Muscle of leg (tissue), 11 donors: ENCODE data around the gene WRNIP1. TPM values are rescaled to one million over a fixed set of nuclear protein-coding genes. Genes with fewer than 3 reads are reported as not detected.

Experiments
- DNase-seq: peaks from one replicate; pipeline ENCODE4 v3.0.0; 2013
- H3K27ac ChIP-seq: one replicate; pipeline ENCODE4 v1.5.1; 2013; ENCODE audit warnings: mild to moderate bottlenecking, low read length, control low read depth
- H3K27me3 ChIP-seq: one replicate; pipeline ENCODE4 v1.6.1; 2013; ENCODE audit warnings: low read length; ENCODE audit not compliant: control insufficient read depth, insufficient read depth
- H3K36me3 ChIP-seq: one replicate; pipeline ENCODE4 v1.6.1; 2013; ENCODE audit warnings: low read length; ENCODE audit not compliant: control insufficient read depth, insufficient read depth
- H3K4me1 ChIP-seq: one replicate; pipeline ENCODE4 v1.6.1; 2013; ENCODE audit warnings: low read length; ENCODE audit not compliant: control insufficient read depth, insufficient read depth
- H3K4me3 ChIP-seq: one replicate; pipeline ENCODE4 v1.5.1; 2013; ENCODE audit warnings: low read length, control low read depth
- H3K9me3 ChIP-seq: replicated peaks from 2 replicates; pipeline ENCODE4 v1.6.1; 2013; ENCODE audit warnings: low read depth, low read length; ENCODE audit not compliant: control insufficient read depth
- WGBS: methylation state at CpG from one replicate; pipeline ENCODE4 v1.1.5; 2013; ENCODE audit warnings: missing lambda C conversion rate; ENCODE audit not compliant: insufficient coverage; 5-methylcytosine and 5-hydroxymethylcytosine counted together
- polyA plus RNA-seq, 8 donors: library from polyadenylated mRNA; unstranded; fragments of 120-200 nt; gene quantifications; one replicate each; pipeline versions ENCODE4 v1.2.1 to v1.2.3, GENCODE V29; 2013; ENCODE audit warnings: inconsistent platforms in 1 of 8, low replicate concordance in 1 of 8; ENCODE audit not compliant: insufficient read length in 8 of 8, insufficient read depth in 1 of 8
- total RNA-seq: library from RNA; stranded (reverse); fragments of 120-200 nt; gene quantifications from one replicate; pipeline ENCODE4 v1.2.4, GENCODE V29; 2013

Gene WRNIP1
- total and polyA plus RNA-seq, 9 donors, result 42.5 to 59.3 (median 49.1) TPM

DNA sequence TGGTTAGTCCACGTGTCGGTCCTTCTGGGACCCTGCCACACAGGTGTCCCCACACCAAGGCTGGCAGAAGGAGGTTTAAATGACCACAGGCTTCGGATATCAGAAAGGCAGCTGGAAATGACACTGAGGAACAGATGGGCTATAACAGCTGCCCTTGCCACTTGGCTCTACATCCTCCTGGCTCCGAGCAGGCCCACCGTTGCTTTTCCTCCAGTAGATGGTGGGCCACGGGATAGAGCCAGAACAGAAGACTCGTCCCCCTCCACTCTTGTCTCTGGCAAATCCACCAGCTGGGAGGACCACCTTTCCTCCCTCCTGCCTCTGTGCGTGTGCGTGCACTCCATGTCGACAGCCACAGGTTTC is 17.6 kb downstream of the WRNIP1 start:
- peaks cover 46% of the 10 kb centered on the region for H3K36me3 ChIP-seq
- H3K4me3 ChIP-seq, result no peak overlapping the region
- peaks cover 36% of the 10 kb centered on the region for H3K4me1 ChIP-seq
- DNase-seq, result peak; percentile 83
- H3K27ac ChIP-seq, result peak overlapping the region; percentile 76
- no peaks in the 10 kb centered on the region for H3K27me3 ChIP-seq
- no peaks in the 10 kb centered on the region for H3K9me3 ChIP-seq
- WGBS, result 63% methylated on average over 10 of the region's 10 CpGs

DNA sequence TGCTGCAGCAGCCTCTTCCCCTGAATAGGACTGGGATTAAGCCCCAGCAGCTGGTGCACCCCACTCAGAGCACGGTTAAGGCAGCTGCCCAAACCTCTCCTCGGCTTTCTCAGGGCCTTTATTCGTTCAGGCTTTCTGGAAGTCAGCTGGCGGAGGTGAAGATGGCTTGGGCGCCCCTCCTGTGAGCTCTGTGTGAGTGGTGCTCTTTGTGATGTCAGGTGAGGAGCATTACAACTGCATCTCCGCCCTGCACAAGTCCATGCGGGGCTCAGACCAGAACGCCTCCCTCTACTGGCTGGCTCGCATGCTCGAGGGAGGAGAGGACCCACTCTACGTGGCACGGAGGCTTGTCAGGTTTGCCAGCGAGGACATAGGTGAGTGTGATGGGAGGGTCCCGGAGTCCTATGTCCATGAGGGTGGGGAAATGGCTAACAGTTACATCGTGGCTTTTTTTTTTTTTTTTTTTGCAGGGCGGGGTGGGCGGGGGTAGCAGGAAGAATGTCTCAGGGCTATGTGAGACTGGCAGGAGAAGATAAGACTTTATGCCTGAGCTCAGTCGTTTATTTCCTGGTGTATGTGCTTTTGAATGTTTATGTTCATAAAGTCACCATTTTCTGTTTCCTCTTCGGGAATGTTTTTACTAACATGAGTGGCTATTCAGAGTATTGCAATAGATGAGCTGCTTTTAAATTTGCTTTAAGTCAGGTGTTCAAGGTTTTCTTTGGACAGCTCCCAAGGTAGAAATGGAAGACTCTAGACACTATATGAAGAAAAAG is 18.2 kb downstream of the WRNIP1 start:
- Histone ChIP-seq H3K27me3 (no peaks in the 10 kb centered on the region), H3K4me1 (peaks cover 36% of the 10 kb centered on the region), H3K4me3 (no peak overlapping the region), H3K27ac (peak overlapping the region; percentile 76), H3K9me3 (no peaks in the 10 kb centered on the region), H3K36me3 (peaks cover 46% of the 10 kb centered on the region)
- no peak for DNase-seq
- 73% methylated on average over 11 of the region's 19 CpGs for WGBS

DNA sequence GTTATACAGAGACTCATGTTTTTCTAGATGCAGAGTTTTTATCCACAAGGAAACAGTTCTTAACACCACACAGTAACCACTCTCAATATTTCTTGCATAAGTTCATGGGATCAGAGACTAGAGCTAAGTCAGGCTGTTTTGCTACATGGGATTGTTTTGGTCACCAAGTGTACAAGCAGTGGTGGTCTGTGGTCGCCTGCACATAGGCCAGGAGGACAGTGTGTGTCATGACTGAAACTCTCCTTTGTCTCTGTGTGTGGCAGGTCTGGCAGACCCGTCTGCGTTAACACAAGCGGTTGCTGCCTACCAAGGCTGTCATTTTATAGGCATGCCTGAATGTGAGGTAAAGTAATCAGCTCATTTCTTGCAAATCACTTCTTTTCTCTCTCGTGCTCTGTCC is 18.9 kb downstream of the WRNIP1 start:
- Histone ChIP-seq H3K27ac (no peak overlapping the region), H3K4me3 (no peak overlapping the region), H3K4me1 (peaks cover 36% of the 10 kb centered on the region), H3K36me3 (peaks cover 46% of the 10 kb centered on the region), H3K27me3 (no peaks in the 10 kb centered on the region), H3K9me3 (no peaks in the 10 kb centered on the region)
- no peak for DNase-seq
- 50% methylated on average over 1 of the region's 5 CpGs for WGBS

DNA sequence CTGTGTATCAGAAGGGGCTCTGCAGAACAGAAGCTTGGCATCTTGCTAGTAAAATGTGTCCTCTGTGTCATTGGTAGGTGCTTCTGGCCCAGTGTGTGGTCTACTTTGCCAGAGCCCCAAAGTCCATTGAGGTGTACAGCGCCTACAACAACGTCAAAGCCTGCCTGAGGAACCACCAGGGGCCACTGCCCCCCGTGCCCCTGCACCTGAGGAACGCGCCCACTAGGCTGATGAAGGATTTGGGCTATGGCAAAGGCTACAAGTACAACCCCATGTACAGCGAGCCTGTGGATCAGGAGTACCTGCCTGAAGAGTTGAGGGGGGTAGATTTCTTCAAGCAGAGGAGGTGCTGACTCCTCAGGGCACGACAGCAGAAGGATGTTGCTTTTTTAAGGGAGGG is 19.7 kb downstream of the WRNIP1 start:
- Histone ChIP-seq H3K4me3 (no peak overlapping the region), H3K36me3 (peaks cover 40% of the 10 kb centered on the region), H3K4me1 (peaks cover 32% of the 10 kb centered on the region), H3K27ac (no peak overlapping the region), H3K9me3 (no peaks in the 10 kb centered on the region), H3K27me3 (no peaks in the 10 kb centered on the region)
- DNase-seq, result no peak
- whole genome bisulfite sequencing, result 75% methylated on average over 6 of the region's 7 CpGs

DNA sequence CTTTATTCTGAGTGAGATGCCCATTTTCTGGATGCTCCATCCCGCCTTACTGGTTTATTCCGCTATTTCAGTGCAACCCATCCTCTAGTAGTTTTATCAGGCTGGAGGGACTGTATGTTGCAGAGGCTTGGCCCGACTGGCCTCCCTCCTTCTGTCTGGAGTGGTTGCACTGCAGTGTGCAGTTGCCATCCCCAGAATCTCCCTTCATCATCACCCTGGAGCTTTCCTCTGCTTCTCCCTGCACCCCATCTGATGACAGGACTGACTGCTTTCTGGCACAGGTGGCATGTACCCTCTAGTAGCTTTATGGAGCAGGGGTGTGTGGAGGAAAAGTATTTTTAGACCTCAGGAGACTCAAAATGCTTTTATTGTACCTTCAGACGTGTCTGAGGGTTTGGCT is 21.1 kb downstream of the WRNIP1 start:
- peaks cover 31% of the 10 kb centered on the region for H3K36me3 ChIP-seq
- WGBS, result 60% methylated on average over 1 of the region's 4 CpGs
- H3K27ac ChIP-seq, result no peak overlapping the region
- peaks cover 31% of the 10 kb centered on the region for H3K4me1 ChIP-seq
- no peaks in the 10 kb centered on the region for H3K27me3 ChIP-seq
- no peaks in the 10 kb centered on the region for H3K9me3 ChIP-seq
- no peak overlapping the region for H3K4me3 ChIP-seq
- no peak for DNase-seq

DNA sequence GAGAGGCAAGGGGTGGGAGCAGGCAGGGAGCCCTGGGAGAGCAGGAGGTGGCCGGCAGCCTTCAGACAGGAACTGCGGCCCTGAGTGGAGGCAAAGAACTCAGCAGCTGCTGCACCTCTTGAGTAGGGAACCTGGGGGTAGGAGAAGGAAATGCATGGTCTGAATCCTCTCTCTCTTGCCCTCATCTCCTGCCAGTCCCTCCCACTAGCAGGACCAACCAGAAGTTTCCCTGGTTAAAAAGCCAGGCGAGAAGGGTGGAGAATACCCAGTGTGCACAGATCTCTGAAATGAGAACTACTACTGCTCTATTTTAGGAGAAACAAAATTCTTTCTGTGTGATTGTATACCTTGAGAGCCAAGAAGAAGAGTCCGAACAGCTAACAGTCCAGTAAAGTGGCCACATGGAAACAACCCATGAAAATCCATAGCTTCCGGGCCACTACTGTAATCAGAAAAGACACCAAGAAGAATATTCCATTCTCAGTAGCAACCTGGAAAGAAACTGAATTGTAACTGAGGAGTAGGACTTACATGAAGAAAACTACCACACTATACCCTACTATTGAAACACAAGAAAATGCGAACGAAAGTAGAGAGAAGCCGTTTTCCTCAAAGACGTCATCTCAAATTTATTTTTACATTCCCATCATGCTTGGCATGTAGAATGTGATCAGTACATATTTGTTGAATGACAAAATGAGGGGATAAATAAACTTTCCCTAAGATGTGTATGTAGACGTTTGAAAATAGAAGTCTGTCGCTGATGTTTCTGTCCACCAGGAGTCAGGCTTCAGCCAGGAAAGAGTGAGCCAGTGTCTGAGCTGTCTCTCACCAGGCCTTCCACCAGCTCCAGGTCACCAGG is 25.6 kb downstream of the WRNIP1 start:
- Histone ChIP-seq H3K9me3 (no peaks in the 10 kb centered on the region), H3K4me1 (peaks cover 33% of the 10 kb centered on the region), H3K36me3 (peaks cover 12% of the 10 kb centered on the region), H3K4me3 (no peak overlapping the region), H3K27me3 (no peaks in the 10 kb centered on the region), H3K27ac (peak overlapping the region; percentile 77)
- WGBS, result 0% methylated on average over 1 of the region's 11 CpGs
- peak; percentile 89 for DNase-seq

DNA sequence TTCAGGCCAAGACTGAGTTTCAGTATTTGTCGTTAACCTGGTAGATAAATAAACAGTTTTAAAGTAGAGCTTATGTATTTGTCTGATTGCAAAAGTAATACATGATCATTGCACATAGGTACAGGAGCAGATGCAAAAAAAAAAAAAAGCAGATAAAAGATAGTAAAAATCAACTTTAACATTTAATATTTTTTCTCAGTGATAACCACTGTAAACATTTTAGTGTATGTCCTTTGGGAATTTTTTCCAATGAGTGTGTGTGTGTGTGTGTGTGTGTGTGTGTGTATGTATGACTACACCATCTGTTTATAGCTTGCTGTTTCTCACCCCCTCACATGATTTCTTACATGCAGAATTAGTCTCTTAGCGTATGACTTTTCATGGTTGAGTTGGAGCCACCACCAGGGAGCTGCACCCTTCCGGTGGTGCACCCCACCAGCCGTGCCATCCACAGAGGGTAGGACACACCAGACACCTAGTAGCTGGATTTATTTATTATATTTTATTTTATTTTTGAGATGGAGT is 26.3 kb downstream of the WRNIP1 start:
- no CpG with 5 or more reads among the region's 4 CpGs for WGBS
- no peak for DNase-seq
- peaks cover 11% of the 10 kb centered on the region for H3K36me3 ChIP-seq
- H3K27me3 ChIP-seq, result no peaks in the 10 kb centered on the region
- H3K4me1 ChIP-seq, result peaks cover 36% of the 10 kb centered on the region
- no peak overlapping the region for H3K27ac ChIP-seq
- H3K9me3 ChIP-seq, result no peaks in the 10 kb centered on the region
- H3K4me3 ChIP-seq, result no peak overlapping the region

DNA sequence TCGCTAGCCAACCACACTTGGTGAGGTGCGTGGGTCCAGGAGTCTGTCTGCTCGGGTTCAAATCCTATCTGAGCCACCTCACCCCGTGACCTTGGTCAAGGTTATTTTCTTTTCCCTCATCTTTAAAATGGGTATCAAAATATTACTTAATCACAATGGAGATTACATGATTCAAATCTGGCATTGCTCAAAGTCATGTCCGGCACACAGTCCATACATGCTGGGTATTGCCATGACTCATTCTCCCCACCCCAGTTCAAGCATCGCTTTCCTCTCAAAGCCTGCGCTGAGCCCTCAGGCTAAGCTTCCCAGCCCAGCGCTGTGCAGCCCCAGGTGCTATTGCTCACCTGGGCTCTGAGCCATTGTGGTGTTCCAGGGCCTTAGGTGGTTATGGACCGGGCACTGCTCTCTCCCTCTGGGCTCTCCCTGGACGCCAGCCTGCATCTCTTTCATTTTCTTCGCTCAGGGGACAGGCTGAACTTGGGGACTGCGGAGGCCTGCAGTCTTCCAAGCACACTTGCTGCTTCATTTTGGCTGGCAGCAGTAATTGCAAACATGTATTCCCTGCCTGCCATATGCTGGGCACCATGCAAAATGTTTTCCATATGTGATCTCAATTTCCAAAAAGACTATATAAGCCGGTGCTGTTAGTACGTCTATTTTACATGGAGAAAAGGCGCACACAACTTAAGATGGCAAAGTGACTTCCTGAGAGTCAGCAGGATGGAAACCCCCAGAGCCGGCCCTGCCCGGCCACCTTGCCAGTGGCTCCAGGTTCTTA is 27.3 kb downstream of the WRNIP1 start:
- no peaks in the 10 kb centered on the region for H3K9me3 ChIP-seq
- peaks cover 8% of the 10 kb centered on the region for H3K36me3 ChIP-seq
- no peak overlapping the region for H3K27ac ChIP-seq
- DNase-seq, result no peak
- H3K4me1 ChIP-seq, result peaks cover 44% of the 10 kb centered on the region
- 66% methylated on average over 14 of the region's 17 CpGs for WGBS
- no peak overlapping the region for H3K4me3 ChIP-seq
- no peaks in the 10 kb centered on the region for H3K27me3 ChIP-seq

DNA sequence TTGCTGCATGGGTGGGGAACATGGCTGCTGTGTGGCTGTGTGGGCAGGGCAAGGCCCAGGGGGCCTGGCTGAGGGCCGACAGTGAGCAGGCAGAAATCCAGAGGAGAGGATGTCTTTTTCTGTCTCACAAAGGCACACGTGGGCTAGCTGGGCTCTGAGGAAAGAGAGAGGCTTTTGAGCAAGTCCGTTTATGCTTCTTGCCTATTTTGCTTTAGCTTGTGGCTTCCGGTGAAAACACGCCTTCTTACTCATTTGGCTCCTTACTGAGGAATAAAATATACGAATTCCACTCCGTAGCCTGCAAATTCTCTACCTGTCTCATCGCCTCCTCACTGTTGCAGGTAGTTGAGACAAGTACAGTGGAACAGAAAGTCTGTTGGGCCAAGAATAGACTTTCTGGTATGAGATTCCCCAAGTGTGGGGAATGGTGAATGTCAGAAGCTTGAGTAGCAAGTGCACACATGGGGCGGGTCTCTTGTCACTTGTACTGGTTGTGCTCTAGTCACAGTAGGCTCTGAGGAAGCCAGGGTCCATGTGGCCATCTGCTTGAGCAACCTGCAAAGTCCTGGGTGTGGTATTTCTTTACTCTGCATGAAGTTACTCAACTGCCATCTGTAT is 28.4 kb downstream of the WRNIP1 start:
- Histone ChIP-seq H3K4me1 (peaks cover 52% of the 10 kb centered on the region), H3K4me3 (no peak overlapping the region), H3K27ac (peak overlapping the region; percentile 1), H3K27me3 (no peaks in the 10 kb centered on the region), H3K36me3 (peaks cover 3% of the 10 kb centered on the region), H3K9me3 (no peaks in the 10 kb centered on the region)
- WGBS, result 19% methylated on average over 3 of the region's 9 CpGs
- DNase-seq, result no peak
